GM19193 (cell line): Measurements from ENCODE around the gene ACTR10.

Source experiments
- POLR2A ChIP-seq: IDR thresholded peaks from 4 replicates; pipeline ENCODE4 v1.6.1; 2011; ENCODE audit not compliant: insufficient read depth, insufficient read length; ENCODE audit errors: extremely low read depth

ACTR10 gene

DNA sequence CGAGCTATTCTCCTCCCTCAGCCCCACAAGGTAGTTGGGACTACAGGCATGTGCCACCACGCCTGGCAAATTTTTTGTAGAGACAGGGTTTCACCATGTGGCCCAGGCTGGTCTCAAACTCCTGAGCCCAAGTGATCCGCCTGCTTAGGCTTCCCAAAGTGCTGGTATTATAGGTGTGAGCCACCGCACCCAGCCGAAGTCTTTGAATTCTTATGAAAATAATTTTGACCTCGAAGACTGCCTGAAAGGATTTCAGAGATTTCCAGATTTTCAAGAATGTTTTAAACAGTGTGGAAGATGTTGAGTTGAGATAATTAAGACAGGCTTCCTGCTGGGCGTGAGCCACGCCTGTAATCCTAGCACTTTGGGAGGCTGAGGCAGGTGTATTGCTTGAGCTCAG lies 49.7 kb downstream of the ACTR10 start:
- TF ChIP-seq POLR2A, result no peak

DNA sequence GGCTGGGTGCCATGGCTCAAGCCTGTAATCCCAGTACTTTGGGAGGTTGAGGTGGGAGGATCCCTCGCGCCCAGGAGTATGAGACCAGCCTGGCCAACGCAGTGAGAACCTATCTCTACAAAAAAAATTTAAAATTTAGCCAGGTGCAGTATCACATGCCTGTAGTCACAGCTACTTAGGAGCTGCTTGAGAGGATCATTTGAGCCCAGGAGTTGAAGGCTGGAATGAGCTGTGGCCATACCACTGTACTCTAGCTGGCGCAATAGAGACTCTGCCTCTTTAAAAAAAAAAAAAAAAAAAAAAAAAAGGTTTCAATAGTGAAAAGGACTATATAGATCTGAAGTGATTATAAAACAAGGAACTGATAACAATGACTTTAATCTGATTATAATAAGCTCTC lies 58.2 kb downstream of the ACTR10 start:
- no peak for TF ChIP-seq POLR2A

DNA sequence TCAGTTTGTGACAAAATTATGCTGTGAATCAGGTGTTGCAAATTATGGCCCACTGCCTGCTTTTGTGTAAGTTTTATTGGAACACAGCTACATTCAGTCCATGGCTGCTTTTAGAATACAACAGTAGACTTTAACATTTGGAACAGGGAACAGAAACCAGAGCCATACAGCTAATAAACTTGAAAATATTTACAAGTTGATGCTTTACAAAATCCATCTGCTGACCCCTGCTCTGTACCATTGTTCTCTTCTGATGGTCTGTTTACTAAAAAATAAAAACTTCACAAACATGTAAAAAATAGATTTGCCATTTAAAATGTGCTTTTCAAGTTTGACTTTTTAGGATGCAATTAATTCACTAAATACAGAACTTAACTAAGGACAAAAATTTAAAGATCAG lies 65.5 kb downstream of the ACTR10 start:
- TF ChIP-seq POLR2A, result no peak

DNA sequence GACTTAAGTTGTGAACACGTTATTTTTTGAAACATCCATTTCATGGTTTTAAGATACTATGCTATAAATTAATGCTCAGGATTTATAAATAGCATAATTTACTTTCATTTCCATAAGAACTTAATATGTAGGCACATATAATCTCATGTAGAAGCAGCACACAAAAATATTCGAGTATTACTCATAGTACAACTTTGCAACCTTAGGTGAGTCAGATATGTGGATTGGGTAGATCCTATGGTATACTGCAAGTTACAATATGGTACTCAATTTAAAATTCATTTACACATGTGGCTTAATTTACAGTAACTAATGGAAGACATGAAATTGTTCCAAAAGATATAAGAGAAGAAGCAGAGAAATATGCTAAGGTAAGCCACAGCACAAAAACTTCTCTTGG lies 70.7 kb downstream of the ACTR10 start:
- TF ChIP-seq POLR2A, result no peak

DNA sequence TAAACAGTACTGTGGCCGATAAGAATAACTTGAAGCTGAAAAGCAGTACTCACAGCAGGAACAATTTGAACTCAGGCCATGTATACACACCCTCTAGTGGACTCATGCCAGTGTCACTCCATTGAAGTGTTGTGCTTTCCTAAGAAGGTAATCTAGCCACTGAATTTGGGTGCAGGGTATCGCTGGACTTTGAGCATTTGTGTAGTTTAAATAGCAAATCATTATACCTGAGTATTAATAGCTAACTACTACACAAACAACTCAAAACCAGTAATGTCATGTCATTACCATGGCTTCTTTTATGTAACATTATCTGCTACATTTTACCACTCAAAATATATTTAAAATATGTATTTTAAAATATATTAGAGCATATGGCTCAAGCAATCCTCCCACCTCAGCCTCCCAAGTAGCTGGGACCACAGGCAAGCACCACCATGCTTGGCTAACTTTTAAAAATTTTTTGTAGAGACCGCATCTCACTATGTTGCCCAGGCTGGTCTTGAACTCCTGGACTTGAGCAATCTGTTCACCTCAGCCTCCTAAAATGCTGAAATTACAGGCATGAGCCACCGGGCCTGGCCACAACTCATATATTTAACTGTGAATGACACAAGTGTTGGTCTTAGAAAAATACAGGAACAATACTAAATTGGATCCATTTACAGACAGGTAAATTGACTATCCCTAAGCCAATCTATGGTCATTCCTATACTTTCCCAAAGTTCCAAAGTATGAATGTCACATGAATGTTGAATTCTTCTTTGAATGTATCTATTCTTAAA lies 72.8 kb downstream of the ACTR10 start:
- no peak for TF ChIP-seq POLR2A

DNA sequence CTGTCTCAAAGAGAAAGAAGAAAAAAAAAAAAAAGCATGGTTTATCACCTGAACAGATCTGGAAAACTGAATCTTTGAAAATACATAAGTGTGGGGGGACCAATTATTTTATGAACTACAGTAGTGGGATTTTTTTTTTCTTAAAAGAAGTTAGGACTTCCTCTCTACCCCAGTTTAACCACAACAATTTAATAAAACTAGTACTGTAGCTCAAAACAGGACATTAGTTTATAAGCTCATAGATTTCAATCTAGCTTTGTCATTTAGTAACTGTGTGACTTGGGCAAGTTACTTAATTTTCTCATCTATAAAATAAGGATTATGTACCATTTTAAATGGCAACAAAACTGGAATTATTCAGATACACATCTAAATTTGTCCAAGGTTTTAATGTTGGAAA lies 74.9 kb downstream of the ACTR10 start:
- no peak for TF ChIP-seq POLR2A

DNA sequence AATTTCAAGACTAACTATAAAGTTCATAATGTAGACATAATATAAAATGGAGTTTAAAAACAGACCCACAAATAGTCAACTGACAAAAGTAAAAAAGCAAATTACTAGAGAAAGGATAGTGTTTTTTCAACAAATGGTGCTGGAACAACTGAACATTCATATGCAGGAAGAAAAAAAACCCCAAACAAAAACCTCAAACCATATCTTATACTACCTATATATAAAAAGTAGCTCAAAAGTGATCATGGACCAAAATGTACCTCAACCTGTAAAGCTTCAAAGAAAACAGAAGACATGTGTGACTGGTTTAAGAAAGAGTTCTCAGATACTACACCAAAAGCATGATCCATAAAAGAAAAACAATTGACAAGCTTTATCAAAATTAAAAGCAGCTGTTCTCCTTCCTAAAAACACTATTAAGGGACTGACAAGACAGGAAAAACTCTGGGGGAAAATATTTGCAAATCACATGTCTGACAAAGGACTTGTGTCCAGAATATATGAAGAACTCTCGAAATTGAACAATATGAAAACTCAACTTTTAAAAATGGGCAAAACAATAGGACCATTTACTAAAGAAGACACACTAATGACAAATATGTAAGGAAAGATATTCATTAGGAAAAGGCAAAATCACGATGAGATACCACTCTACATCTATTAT lies 75.7 kb downstream of the ACTR10 start:
- TF ChIP-seq POLR2A, result no peak

DNA sequence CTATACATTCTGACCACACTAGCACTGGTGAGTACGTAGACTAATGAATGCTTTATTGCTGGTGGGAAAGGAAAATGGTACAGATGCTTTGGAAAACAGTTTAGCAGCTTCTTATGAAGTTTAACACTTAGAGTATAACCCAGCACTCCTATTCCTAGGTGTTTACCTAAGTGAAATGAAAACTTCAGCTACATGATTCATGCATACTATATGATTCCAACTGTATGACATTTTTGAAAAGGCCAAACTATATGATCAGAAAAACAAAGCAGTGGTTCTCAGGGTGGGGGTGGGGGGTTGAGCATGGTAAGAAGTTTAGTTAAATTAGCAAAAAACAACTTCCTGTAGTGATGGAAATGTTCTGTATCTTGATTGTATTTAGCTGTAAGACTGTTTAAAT lies 76.3 kb downstream of the ACTR10 start:
- TF ChIP-seq POLR2A, result no peak

DNA sequence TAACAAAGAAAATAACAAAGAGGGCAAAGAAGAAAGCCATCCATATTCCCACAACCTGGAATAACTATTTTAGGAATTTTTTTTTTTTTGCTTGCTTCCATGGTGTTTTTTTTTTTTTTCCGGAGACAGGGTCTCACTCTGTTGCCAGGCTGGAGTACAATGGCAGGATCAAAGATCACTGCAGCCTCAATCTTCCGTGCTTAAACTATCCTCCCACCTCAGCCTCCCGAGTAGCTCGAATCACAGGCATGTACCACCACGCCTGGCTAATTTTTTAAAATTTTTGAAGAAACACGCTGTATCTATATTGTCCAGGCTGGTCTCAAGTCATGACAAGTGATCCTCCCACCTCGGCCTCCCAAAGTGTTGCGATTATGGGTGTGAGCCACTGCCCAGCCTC lies 78.2 kb downstream of the ACTR10 start:
- TF ChIP-seq POLR2A, result no peak

DNA sequence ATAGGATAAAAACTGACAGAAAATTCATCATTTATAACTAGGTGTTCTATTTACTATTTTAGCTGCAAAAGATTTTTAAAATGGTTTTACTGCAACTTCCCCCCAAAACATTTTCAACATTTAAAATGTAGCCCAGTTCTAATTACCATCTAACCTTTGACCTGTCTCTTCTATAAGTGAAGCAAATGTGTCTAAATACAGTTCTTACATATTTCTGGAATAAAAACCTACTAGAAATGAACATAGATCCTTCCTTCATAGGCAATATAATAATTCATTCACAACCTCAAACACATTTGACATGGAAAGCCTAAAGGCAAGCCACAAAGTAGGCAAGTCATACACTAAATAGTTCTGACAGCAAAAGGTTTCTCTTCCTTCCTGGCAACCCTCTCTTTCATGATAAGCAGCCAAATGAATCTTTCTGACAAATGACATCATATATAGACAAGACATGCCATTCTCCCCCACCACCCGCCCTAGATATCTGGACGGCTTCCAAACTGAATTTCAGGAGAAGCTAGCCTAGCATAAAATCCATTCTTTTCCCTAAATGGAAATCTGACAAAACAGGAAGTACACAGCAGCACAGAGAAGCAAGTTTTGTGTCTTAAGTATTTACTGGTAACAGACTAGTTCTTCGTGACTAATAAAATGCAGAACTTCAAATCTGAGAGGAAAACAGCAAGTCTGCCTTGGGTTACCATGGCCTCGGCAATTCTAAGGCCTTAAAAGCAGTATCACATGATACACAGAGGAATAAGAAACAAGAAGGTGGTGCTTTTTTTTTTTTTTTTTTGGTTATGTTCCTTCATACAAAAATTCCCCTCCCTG lies 81.2 kb downstream of the ACTR10 start:
- TF ChIP-seq POLR2A, result no peak

DNA sequence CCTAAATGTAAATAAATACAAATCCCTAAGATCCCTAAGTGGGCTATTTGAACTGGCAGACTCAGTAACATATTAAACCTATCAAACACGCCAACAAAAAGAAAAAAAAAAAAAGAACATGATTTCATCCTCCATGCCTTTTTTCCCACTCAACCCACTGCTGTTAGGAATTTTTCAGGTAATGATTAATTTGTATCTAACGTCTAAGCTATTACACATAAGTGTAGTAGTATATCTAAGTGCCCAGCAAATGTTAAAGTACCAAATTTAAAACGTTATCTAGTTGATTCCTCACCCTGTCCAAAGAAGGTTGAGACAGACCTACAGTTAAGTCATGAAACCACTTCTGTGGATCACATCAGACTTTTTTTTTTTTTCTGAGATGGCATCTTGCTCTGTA lies 82.0 kb downstream of the ACTR10 start:
- no peak for TF ChIP-seq POLR2A

DNA sequence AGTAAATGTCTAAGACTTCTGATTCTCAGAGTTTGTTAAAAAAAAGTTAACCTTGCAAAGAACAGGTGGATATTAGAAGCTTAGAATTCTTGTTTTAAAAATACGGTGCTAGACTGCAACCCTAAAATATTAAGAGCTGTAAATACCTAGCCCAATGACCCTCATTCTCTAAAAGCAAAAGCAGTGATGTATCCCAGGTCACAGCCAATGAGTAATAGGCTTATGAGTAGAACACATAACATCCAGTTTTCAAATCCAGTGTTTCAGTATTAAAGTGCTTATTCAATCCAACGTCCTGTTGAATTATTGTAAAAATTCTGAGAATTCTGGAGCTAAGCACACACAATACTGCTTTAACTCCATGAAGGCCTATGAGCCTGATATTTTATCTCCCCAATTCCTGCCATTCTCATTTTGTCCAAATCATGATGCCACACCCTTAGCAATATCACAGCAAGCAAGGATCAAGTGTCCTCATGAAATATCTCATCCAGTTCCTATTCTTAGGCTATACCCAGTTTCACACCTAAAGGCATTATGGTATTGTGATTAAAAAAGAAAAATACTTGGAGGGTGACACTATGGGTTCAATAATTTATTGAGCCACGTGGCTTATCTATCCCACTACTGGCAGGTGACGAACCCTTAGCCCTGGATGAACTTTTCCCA lies 83.1 kb downstream of the ACTR10 start:
- no peak for TF ChIP-seq POLR2A

DNA sequence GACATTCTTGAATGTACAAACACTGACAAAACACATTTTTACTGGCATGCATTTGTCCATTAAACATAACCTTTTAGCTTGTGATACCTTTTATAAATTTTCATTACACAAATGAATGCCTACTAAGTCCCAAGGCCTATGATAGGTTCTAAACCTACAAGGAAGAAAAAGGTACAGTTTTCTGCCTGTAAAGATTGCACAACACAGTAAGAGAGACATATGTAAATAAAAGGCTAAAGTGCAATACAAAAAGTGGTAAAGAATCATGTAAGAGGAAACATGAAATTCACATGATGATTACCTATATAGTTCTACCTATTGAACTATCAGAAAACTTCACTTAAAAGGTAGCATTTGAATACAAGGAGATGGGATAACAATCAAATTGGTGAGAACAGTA lies 83.8 kb downstream of the ACTR10 start:
- no peak for TF ChIP-seq POLR2A

DNA sequence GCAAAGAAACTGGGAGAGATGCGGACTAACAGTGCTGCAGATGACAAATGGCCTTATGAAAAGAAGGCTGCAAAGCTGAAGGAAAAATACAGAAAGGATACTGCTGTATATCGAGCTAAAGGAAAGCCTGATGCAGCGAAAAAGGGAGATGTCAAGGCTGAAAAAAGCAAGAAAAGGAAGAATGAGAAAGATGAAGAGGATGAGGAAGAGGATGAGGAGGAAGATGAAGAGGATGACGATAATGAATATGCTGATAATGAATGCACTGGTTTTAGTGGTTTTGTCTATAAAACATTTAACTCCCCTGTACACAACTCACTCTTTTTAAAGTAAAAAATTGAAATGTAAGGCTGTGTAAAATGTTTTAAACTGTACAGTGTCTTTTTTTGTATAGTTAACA lies 85.2 kb downstream of the ACTR10 start:
- no peak for TF ChIP-seq POLR2A
